HG03354 (cell line): ENCODE measurements around the gene TNFRSF11A.

Source experiments
- ATAC-seq: cut with Tn5 transposase; IDR thresholded peaks from one replicate; pipeline ENCODE4 v1.9.1; 2021; ENCODE audit warnings: mild to moderate bottlenecking; ENCODE audit not compliant: unreplicated experiment, poor library complexity, severe bottlenecking

The TNFRSF11A gene

GRCh38 chr18:62340996-62341395 lies 15.9 kb downstream of the TNFRSF11A start:
- ATAC-seq, result no peak

- ATAC-seq, result no peak
Measured at GRCh38 chr18:62341473-62341872, 16.4 kb downstream of the TNFRSF11A start.

GRCh38 chr18:62342884-62343283 lies 17.8 kb downstream of the TNFRSF11A start:
- ATAC-seq, result no peak

- ATAC-seq, result no peak
Measured at GRCh38 chr18:62343316-62343715, 18.2 kb downstream of the TNFRSF11A start.

- ATAC-seq, result no peak
Measured at GRCh38 chr18:62345909-62346308, 20.8 kb downstream of the TNFRSF11A start.

- no peak for ATAC-seq
Measured at GRCh38 chr18:62346333-62347088, 21.4 kb downstream of the TNFRSF11A start.

- ATAC-seq, result no peak
Measured at GRCh38 chr18:62347089-62347506, 22.0 kb downstream of the TNFRSF11A start.

- ATAC-seq, result no peak
Measured at GRCh38 chr18:62348474-62348873, 23.4 kb downstream of the TNFRSF11A start.

GRCh38 chr18:62353170-62353569 lies 28.1 kb downstream of the TNFRSF11A start:
- ATAC-seq, result no peak

- no peak for ATAC-seq
Measured at GRCh38 chr18:62354151-62354550, 29.0 kb downstream of the TNFRSF11A start.

GRCh38 chr18:62357079-62357719 lies 32.1 kb downstream of the TNFRSF11A start:
- no peak for ATAC-seq

- ATAC-seq, result no peak
Measured at GRCh38 chr18:62360805-62361204, 35.7 kb downstream of the TNFRSF11A start.

- no peak for ATAC-seq
Measured at GRCh38 chr18:62361288-62361687, 36.2 kb downstream of the TNFRSF11A start.

GRCh38 chr18:62364558-62364957 lies 39.4 kb downstream of the TNFRSF11A start:
- no peak for ATAC-seq

- no peak for ATAC-seq
Measured at GRCh38 chr18:62365420-62365819, 40.3 kb downstream of the TNFRSF11A start.

GRCh38 chr18:62366992-62367391 lies 41.9 kb downstream of the TNFRSF11A start:
- no peak for ATAC-seq

- peak; percentile 59 for ATAC-seq
Measured at GRCh38 chr18:62368100-62368499, 43.0 kb downstream of the TNFRSF11A start.

- ATAC-seq, result no peak
Measured at GRCh38 chr18:62369129-62369644, 44.1 kb downstream of the TNFRSF11A start.

- ATAC-seq, result no peak
Measured at GRCh38 chr18:62370366-62370765, 45.3 kb downstream of the TNFRSF11A start.

GRCh38 chr18:62371436-62371835 lies 46.3 kb downstream of the TNFRSF11A start:
- ATAC-seq, result no peak

- peak; percentile 86 for ATAC-seq
Measured at GRCh38 chr18:62372156-62372555, 47.0 kb downstream of the TNFRSF11A start.
